T-helper 1 cell treated with Interleukin-12 subunit alpha and Interleukin-12 subunit beta and Interleukin-4 antibody, amounts not matched to agents 30 μg/mL and 1 μg/mL, for 36 hours (primary cell): ENCODE data around the gene CHST11.
A peak's percentile ranks its signal among the peaks of the same experiment; 100 is the strongest.

ENCODE experiments used
- H3K27ac Mint-ChIP-seq: one replicate; pipeline ENCODE4 v1.8.0; 2021; ENCODE audit warnings: mild to moderate bottlenecking, mixed read lengths
- H3K27me3 Mint-ChIP-seq: one replicate; pipeline ENCODE4 v1.8.0; 2021; ENCODE audit warnings: low read depth, mixed read lengths
- H3K36me3 Mint-ChIP-seq: one replicate; pipeline ENCODE4 v1.8.0; 2021; ENCODE audit warnings: low read depth, mixed read lengths
- H3K4me1 Mint-ChIP-seq: one replicate; pipeline ENCODE4 v1.8.0; 2021; ENCODE audit warnings: low read depth, mixed read lengths
- H3K4me3 Mint-ChIP-seq: one replicate; pipeline ENCODE4 v1.8.0; 2021; ENCODE audit warnings: mild to moderate bottlenecking, moderate library complexity, mixed read lengths
- H3K9me3 Mint-ChIP-seq: one replicate; pipeline ENCODE4 v1.8.0; 2021; ENCODE audit warnings: mixed read lengths

Gene CHST11

DNA sequence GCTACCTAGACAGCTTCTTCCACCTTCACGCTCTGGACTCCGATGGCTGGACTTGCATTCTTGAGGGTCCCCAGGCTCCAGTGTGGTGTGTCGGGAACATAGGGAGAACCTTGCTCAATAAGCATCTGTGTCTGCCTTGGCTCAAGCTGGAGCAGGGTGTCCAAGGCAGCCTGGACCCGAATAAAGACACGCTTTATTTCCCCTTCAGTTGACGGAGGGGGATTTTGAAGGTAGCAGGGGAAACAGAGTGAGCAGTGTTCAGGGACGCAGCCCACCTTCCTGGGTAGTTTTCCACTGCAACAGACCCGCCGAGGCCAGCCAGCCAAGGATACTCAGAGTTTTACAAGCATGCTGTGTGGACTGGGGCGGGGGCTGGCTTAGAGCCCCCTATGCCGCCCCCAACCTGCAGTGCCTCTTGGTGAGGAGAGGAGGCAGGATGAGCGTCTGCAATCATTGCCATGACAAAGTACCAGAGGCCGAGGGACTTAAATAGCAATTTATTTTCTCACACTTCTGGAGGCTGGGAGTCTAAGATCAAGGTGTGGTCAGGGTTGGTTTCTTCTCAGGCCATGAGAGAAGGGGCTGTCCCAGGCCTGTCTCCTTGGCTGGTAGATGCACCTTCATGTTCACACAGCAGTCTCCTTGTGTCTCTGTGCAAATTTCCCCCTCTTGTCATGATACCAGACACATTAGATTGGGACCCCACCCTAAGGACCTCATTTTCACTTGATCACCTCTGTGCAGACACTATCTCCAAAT is 201.2 kb downstream of the CHST11 start:
- Mint-ChIP-seq H3K4me1 (peaks cover 36% of the 10 kb centered on the region), H3K36me3 (peaks cover 14% of the 10 kb centered on the region), H3K4me3 (no peak overlapping the region), H3K27me3 (no peaks in the 10 kb centered on the region), H3K9me3 (no peaks in the 10 kb centered on the region), H3K27ac (no peak overlapping the region)

- Mint-ChIP-seq H3K27me3 (no peaks in the 10 kb centered on the region), H3K27ac (no peak overlapping the region), H3K36me3 (peaks cover 11% of the 10 kb centered on the region), H3K4me1 (peaks cover 31% of the 10 kb centered on the region), H3K4me3 (no peak overlapping the region), H3K9me3 (no peaks in the 10 kb centered on the region)
Measured at GRCh38 chr12:104659058-104659457, 202.3 kb downstream of the CHST11 start.

- no peaks in the 10 kb centered on the region for H3K9me3 Mint-ChIP-seq
Measured at GRCh38 chr12:104662203-104662602, 205.5 kb downstream of the CHST11 start.

GRCh38 chr12:104662908-104663307 is 206.2 kb downstream of the CHST11 start:
- H3K27me3 Mint-ChIP-seq, result no peaks in the 10 kb centered on the region
- H3K9me3 Mint-ChIP-seq, result no peaks in the 10 kb centered on the region
- H3K36me3 Mint-ChIP-seq, result peaks cover 14% of the 10 kb centered on the region
- no peak overlapping the region for H3K27ac Mint-ChIP-seq
- no peak overlapping the region for H3K4me3 Mint-ChIP-seq
- peaks cover 27% of the 10 kb centered on the region for H3K4me1 Mint-ChIP-seq

More at GRCh38 chr12:104662203-104662602, 205.5 kb downstream of the CHST11 start:
- Mint-ChIP-seq H3K4me1 (peaks cover 28% of the 10 kb centered on the region), H3K4me3 (no peak overlapping the region), H3K27me3 (no peaks in the 10 kb centered on the region), H3K36me3 (peaks cover 14% of the 10 kb centered on the region), H3K27ac (no peak overlapping the region)

GRCh38 chr12:104664351-104664750 is 207.6 kb downstream of the CHST11 start:
- Mint-ChIP-seq H3K4me1 (peaks cover 29% of the 10 kb centered on the region), H3K36me3 (peaks cover 14% of the 10 kb centered on the region), H3K9me3 (no peaks in the 10 kb centered on the region), H3K27ac (no peak overlapping the region), H3K27me3 (no peaks in the 10 kb centered on the region), H3K4me3 (no peak overlapping the region)

- Mint-ChIP-seq H3K27ac (peak overlapping the region; percentile 43), H3K4me1 (peaks cover 34% of the 10 kb centered on the region), H3K27me3 (no peaks in the 10 kb centered on the region), H3K4me3 (no peak overlapping the region), H3K36me3 (peaks cover 15% of the 10 kb centered on the region), H3K9me3 (no peaks in the 10 kb centered on the region)
Measured at GRCh38 chr12:104665296-104665695, 208.5 kb downstream of the CHST11 start.

GRCh38 chr12:104667139-104667538 is 210.4 kb downstream of the CHST11 start:
- Mint-ChIP-seq H3K27ac (no peak overlapping the region), H3K9me3 (no peaks in the 10 kb centered on the region), H3K4me1 (peaks cover 49% of the 10 kb centered on the region), H3K27me3 (no peaks in the 10 kb centered on the region), H3K36me3 (peaks cover 23% of the 10 kb centered on the region), H3K4me3 (no peak overlapping the region)

DNA sequence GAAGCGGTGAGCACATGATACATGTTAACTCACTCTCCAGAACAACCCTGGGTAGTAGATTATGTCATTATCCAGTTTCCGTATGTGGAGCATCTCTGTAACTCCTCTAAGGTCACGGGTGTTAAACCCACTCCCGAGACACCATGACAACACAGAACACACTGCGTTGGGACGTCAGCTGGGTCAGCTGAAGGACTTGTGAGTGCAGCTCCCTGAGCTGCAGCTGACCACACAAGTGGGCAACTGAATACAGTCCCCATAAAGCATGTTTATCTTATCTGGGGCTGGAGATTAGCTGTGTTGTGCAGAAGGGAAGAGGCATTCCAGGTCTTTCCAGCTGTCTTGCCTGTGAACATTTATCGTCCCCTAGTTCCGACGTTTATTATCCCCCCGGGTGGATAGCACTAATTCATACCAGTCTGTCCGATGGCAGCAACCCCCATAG is 211.5 kb downstream of the CHST11 start:
- no peaks in the 10 kb centered on the region for H3K27me3 Mint-ChIP-seq
- H3K36me3 Mint-ChIP-seq, result peaks cover 25% of the 10 kb centered on the region
- H3K4me3 Mint-ChIP-seq, result no peak overlapping the region
- no peaks in the 10 kb centered on the region for H3K9me3 Mint-ChIP-seq
- H3K27ac Mint-ChIP-seq, result peak overlapping the region; percentile 37
- H3K4me1 Mint-ChIP-seq, result peaks cover 52% of the 10 kb centered on the region

DNA sequence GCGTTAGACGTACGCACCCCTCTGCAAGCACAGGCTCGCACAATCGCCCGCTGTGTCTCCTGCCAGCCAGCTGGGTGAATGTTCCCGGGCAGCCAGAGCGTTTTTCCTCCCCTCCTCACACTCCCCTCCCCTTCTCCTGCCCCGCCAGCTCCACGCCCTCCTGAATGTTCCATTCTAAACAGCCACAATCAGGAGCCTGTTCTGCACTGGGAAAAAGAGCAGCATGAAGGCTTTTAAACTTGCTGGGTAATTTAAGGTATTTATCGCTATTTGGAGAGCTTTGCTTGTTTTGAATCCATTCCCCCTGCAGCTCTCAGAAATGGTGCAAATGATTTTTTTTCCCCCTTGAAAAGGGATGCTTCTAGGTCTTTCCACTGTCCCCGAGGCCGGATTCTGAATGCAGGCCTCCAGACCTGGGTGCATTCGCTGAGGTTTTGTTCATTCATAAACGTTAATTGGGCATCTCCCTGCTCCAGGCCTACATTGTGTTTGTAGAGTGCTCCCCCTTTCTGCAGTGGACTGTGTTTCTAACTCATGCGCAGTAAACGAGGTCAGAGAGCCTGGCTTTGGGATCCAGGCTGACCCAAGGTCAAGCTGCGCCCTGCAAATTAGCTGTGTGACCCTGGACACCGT is 212.5 kb downstream of the CHST11 start:
- Mint-ChIP-seq H3K4me1 (peaks cover 57% of the 10 kb centered on the region), H3K36me3 (peaks cover 28% of the 10 kb centered on the region), H3K4me3 (no peak overlapping the region), H3K27ac (peak overlapping the region; percentile 69), H3K9me3 (no peaks in the 10 kb centered on the region), H3K27me3 (no peaks in the 10 kb centered on the region)

DNA sequence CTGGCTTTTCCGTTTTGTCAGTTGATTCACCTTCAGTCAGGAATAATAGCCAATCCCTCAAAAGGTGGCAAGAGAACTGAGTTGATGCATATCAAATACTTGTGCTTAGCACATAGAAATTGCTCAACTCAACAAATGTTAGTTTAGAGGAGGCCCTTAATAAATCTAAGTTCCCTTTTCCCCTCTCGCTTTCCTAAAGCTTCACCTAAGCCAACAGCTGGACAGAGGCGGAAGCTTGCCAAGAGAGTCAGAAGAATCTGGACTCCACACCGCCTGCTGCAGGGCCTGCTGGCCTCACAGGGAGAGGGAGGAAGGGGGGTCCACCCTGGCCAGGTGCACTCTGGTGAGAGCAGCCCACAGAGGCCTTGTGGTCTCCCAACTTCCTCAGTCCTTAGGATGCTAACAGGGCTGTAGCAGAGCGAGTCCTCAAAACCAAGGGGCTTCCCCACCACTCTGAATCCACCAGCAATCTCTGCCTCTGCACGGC is 213.1 kb downstream of the CHST11 start:
- no peaks in the 10 kb centered on the region for H3K27me3 Mint-ChIP-seq
- H3K9me3 Mint-ChIP-seq, result no peaks in the 10 kb centered on the region
- H3K4me1 Mint-ChIP-seq, result peaks cover 59% of the 10 kb centered on the region
- peaks cover 28% of the 10 kb centered on the region for H3K36me3 Mint-ChIP-seq
- peak overlapping the region; percentile 75 for H3K4me3 Mint-ChIP-seq
- peak overlapping the region; percentile 96 for H3K27ac Mint-ChIP-seq

DNA sequence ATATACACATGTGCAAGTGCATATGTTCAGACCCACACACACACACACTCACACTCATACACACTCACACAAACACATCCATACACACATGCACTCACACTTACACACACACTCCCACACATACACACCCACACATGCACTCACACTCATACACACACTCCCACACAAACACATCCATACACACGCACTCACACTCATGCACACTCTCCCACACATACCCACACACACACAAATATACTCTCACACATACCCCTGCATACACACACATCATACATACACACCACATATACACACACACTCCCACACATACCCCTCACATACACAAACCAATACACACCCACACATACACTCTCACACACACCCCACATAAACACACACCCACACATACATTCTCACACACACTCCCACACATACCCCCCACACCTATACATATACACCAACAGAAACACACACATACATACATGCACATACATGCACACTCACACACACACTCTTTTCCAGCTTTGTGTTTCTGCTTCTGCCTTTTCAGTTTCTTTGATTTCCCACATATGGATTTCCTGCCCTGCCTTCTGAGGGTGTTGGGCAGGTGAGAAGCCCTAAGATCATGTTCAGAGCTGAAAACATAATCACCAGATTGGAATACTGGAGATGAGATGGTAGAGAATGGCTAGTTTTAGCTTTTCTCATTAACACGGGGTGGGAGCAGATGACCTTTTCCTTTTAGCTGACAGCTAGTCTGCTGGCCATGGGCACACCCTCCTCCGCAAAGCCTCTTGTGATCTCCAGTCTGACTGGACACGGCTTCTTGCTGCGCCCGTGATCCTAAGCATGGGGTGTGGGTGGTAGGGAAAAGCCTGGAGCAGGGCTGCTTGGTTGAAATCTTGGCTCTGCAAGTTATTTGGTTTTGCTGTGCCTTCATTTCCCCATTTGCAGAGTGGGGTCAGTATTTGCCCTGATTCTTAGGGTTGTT is 214.0 kb downstream of the CHST11 start:
- peak overlapping the region; percentile 75 for H3K4me3 Mint-ChIP-seq

GRCh38 chr12:104671409-104672095 is 214.8 kb downstream of the CHST11 start:
- Mint-ChIP-seq H3K27ac (peak overlapping the region; percentile 96), H3K9me3 (no peaks in the 10 kb centered on the region), H3K27me3 (no peaks in the 10 kb centered on the region), H3K4me3 (peak overlapping the region; percentile 75), H3K4me1 (peaks cover 54% of the 10 kb centered on the region), H3K36me3 (peaks cover 21% of the 10 kb centered on the region)

More for the DNA sequence above, 214.0 kb downstream of the CHST11 start:
- H3K27ac Mint-ChIP-seq, result peak overlapping the region; percentile 96
- H3K9me3 Mint-ChIP-seq, result no peaks in the 10 kb centered on the region
- H3K27me3 Mint-ChIP-seq, result no peaks in the 10 kb centered on the region
- peaks cover 58% of the 10 kb centered on the region for H3K4me1 Mint-ChIP-seq
- peaks cover 24% of the 10 kb centered on the region for H3K36me3 Mint-ChIP-seq

GRCh38 chr12:104672096-104672445 is 215.3 kb downstream of the CHST11 start:
- peaks cover 21% of the 10 kb centered on the region for H3K36me3 Mint-ChIP-seq
- peak overlapping the region; percentile 96 for H3K27ac Mint-ChIP-seq
- peak overlapping the region; percentile 75 for H3K4me3 Mint-ChIP-seq
- H3K27me3 Mint-ChIP-seq, result no peaks in the 10 kb centered on the region
- no peaks in the 10 kb centered on the region for H3K9me3 Mint-ChIP-seq
- peaks cover 57% of the 10 kb centered on the region for H3K4me1 Mint-ChIP-seq
